GM19099 (cell line): ENCODE data around the gene PADI1.

Experiments
- POLR2A ChIP-seq: IDR thresholded peaks from 3 replicates; pipeline ENCODE4 v1.6.1; 2011; ENCODE audit warnings: low read depth; ENCODE audit not compliant: insufficient read length; ENCODE audit errors: extremely low read depth

Gene PADI1

DNA sequence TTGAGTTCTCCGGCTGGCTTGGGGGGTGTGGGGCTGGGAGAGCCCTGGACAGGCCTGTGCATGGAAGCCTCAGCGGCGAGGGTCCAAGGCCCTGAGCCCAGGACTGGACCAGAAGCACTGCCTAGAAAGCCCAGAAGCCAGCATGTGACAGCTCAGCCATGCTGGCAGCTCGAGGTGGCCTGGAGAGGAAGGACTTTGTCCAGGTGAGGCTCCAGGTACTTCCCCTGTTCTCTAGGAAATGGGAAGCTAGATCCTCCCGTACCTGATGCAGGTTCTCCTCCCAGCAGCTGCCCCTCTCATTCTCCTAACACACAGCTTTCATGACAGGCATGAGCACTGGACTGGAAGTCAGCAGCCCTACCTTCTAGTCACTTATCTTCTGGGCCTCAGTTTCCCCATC is 50.4 kb downstream of the PADI1 start:
- no peak for TF ChIP-seq POLR2A

GRCh38 chr1:17258116-17258757 is 53.3 kb downstream of the PADI1 start:
- TF ChIP-seq POLR2A, result no peak

GRCh38 chr1:17258758-17259130 is 53.8 kb downstream of the PADI1 start:
- no peak for TF ChIP-seq POLR2A

GRCh38 chr1:17259233-17259873 is 54.4 kb downstream of the PADI1 start:
- no peak for TF ChIP-seq POLR2A

DNA sequence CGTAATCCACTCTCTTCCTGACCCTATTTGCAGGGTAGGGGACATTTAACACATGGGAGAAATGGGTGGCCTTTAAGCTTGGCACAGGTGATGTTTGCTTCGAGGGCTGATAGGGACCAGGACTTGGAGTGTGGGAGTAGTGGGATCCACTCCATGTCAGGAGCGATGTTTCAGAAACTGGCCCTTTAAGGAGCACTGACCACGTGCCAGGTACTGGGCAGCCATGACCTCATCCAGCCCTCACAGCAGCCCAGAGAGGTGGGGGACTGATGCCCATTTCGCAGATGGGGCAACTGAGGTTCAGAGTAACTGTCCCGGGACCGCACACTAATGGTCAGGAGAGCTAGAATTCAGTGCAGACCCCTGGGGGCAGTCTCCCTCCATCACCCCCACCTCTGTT is 55.3 kb downstream of the PADI1 start:
- no peak for TF ChIP-seq POLR2A

DNA sequence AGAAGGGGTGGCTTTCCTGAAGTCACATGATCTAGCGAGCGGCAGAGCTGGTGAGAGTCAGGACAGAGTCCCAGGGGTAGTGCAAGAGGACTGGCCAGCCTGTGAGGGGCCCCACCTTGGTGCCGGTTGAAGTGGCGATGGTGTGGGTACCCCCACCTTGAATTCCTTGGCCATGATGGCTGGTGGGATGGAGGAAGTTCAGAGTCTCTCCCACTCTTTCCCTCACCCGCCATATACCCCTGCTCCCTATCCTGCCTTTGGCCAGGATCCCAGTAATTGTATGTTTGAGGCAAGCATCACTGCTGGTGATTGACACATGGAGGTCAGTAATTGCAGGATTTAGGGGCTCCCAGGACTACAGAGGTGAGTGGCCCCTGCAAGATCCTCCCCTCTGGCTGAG is 55.8 kb downstream of the PADI1 start:
- TF ChIP-seq POLR2A, result no peak

DNA sequence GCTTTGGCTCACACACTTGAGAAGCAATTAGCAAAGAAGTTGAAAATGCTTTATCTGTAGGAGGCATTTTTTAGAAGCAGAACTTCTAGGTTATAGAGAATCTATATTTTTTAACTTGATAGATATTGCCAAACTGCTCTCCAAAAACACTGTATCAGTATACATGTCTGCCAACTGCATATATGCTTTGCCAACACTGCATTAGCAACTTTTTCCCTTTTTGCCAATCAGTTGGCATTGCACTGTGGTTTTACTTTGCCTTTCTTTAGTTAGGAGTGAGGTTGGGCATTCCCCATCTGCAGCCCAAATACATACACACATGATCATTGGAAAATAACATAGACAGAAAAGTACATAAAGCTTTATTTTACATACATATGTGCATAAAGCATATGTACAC is 59.0 kb downstream of the PADI1 start:
- TF ChIP-seq POLR2A, result no peak

GRCh38 chr1:17264470-17264869 is 59.5 kb downstream of the PADI1 start:
- no peak for TF ChIP-seq POLR2A

- TF ChIP-seq POLR2A, result no peak
Observed at GRCh38 chr1:17265162-17265561, 60.2 kb downstream of the PADI1 start.

- TF ChIP-seq POLR2A, result no peak
Observed at GRCh38 chr1:17265950-17266349, 61.0 kb downstream of the PADI1 start.

- no peak for TF ChIP-seq POLR2A
Observed at GRCh38 chr1:17270891-17271765, 66.2 kb downstream of the PADI1 start.

DNA sequence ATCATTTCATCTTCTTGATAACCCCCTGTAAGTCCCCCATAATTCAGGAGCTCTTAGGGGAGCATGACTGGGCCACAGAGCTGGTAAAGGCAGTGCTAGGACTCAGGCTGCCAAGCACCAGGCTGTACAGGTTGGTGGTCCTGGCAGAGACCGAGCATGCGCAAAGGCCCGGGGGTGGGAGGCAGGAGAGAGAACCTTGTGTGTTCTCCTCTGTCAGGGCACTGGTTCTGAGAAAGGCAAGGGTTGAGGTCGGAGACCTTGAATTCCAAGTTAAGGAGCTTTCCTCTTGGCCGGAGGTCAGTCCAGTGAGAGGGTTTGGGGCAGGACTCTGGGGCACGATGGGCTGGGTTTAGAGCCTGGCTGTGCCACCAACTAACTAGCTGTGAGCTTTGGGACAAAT is 67.1 kb downstream of the PADI1 start:
- no peak for TF ChIP-seq POLR2A

DNA sequence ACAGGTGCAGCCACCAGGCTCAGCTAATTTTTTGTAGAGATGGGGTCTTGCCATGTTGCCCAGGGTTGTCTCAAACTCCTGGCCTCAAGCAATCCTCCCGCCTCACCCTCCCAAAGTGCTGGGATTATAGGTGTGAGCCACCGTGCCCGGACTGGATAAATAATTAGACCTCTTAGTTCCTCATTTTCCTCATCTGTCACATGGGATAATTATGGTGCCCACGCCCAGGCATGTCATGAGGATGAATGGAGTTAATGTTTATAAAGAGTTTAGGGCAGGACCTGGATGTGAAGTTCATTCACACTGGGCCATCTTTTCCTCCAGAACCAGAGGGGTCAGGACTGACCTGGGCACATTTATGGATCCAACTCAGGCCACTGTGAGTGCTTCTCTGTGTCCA is 67.7 kb downstream of the PADI1 start:
- TF ChIP-seq POLR2A, result no peak

DNA sequence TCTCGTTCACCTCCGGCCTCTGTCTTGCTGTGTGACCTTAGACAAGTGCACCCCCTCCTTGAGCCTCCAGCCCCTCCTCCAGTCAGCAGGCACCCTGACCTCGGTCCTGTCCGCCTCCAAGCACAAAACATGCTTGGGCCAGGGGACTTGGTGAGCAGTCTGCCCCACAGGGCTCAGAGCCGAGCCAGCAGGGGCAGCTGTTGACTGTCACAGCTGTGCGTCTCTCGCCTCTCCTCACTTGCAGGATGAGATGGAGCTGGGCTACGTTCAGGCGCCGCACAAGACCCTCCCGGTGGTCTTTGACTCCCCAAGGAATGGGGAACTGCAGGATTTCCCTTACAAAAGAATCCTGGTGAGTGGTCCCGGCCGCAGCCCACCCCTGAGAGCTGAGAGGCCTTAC is 68.2 kb downstream of the PADI1 start:
- no peak for TF ChIP-seq POLR2A

- TF ChIP-seq POLR2A, result no peak
Observed at GRCh38 chr1:17274186-17275170, 69.5 kb downstream of the PADI1 start.
